NCI-H748 (cell line): ENCODE results near the gene CYP3A4.
"Not testable (repeated sequence)": the region's sequence is repeated elsewhere in the genome, so short reads cannot be mapped to it uniquely, and the experiment has no call there.

Source experiments
- DNase-seq: peaks from one replicate; lab custom pipeline; 2025; ENCODE audit not compliant: unreplicated experiment; lab: John Stamatoyannopoulos, UW

Gene CYP3A4

DNA sequence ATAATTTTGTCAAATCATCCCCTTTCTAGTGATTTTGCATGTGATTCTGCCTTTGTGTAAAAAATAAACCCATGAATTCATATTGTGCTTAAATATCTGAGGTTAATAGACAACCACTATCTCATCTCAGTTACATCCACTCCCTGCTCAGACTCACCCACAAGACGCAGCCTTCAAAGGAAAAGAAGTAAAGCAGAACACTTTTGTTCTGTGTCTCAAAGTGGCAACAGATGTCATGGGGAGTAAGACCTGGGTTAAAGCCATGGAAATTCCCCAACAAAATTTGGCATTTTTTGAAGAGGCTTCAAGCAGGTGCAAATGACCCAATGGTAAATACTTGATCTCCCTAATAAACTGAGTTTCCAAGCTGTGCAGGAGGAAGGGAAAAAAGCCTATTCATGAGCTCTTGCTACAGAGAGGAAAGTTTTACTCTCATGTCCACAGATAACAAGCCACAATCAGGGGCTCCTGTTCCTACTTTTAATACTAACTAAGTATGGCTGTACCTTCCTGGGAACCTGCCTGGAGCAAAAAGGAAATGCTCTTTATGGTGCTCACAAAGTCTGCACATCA lies 53.7 kb downstream of the CYP3A4 start:
- no peak for DNase-seq

DNA sequence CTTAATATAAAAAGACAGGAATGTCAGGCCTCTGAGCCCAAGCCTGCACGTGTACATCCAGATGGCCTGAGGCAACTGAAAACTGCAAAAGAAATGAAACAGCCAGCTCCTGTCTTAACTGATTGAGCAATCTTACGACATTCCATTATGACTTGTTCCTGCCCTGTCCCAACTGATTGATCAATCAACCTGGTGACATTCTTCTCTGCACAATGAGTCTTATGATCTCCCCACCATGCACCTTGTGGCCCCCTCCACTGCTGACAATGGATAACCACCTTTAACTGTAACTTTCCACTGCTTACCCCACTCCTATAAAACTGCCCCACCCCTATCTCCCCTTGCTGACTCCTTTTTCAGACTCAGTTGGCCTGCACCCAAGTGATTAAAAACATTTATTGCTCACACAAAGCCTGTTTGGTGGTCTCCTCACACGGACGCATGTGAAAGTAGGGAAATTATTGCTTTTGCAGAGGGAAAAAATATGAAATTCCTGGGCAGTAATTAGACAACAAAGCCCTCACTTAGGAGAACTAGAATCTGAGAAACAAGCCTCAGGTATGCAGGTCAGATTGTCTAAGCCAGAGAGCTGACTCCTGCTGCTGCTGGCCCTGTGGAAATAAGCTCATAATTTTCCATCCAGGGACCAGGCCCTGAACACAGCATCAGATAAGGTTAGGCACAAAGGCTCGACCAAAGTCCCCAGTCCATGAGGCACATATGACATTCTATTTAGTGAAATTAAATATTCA lies 54.3 kb downstream of the CYP3A4 start:
- DNase-seq = no peak

DNA sequence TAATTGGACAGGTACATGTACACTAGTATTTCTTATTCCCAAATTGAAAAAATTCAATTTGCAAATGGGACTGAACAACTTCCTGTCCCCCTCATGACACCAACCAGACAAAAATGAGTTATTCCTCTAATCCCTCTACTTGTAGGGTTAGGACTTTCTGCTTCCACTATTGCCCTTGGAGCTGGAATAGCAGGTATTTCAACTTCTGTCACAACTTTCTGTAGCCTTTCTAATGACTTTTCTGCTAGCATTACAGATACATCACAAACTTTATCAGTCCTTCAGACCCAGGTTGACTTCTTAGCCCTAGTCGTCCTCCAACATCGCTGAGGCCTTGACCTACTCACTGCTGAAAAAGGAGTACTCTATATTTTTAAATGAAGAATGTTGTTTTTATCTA lies 55.4 kb downstream of the CYP3A4 start:
- no peak for DNase-seq

DNA sequence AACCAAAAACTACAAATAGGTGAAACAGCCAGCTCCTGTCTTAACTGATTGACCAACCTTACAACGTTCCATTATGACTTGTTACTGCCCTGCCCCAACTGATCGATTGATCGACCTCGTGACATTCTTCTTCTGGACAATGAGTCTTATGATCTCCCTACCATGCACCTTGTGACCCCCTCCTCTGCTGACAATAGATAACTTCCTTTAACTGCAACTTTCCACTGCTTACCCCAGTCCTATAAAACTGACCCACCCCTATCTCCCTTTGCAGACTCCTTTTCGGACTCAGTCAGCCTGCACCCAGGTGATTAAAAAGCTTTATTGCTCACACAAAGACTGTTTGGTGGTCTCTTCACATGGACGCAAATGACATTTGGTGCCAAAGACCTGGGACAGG lies 60.8 kb downstream of the CYP3A4 start:
- not testable (repeated sequence) for DNase-seq

DNA sequence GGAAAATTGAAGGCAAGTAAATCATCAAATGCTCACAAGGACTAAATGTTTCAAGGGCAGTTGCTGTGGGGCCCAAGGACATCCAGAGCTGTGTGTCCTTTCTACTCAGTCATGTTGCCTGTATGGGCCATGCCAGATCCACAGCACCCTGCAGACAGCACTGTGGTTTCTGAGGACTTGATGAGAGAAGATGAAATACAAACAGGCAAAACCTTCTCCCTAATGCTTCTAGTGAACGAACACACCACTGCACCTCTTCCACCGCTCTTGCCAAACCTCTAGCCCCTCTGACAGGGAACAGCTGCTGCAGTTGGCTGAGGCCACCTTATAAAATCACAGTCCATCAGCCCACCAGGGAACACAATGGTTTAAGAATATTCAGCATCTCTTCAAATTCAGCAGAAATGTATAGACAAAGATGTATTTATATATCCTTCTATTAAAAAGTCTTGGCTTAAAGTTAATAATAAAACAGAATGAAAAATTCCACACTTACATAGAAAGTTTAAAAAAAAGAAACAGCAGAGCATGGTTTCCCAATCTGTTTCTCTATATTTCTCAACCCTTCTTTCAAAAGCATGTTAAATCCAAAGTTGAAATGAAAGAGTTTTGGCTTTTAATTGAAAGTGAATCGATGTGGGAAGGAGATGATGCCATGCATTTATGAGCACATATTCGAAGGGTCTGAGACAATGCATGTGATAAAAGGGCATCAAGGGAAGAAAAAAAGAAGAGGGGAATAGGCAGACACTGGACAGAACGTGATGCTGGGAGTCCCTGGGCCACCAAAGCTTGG lies 63.0 kb downstream of the CYP3A4 start:
- DNase-seq = no peak

DNA sequence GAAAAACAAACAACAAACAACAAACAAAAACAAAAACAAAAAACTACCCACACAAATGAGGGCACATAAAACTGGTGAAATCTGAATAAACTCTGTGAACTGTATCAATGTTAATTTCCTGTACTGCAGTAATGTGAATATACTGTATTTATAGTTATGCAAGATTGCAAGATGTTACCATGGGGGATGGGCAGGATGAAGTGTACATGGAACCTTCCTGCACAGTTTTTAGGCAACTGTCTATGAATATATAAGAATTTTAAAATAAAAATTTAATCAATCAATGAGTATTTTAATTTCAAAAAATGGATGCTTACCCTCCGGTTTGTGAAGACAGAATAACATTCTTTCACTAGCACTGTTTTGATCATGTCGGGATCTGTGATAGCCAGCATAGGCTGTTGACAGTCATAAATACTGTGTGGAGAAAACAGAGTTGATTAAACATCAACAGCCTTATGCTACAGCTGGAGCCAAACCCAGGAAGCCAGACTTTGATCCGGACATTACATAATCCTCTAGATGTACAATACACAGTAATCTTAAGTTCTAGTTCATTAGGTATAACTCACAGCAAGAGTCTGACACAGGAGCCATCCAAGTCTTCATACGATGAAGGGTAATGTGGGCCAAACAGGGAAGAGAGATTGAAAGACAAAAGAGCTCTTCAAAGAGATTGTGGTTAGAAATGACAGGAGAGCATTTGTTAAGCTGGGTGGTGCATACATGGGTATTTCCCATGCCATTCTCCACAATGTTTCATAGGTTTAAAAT lies 63.8 kb downstream of the CYP3A4 start:
- DNase-seq = no peak

DNA sequence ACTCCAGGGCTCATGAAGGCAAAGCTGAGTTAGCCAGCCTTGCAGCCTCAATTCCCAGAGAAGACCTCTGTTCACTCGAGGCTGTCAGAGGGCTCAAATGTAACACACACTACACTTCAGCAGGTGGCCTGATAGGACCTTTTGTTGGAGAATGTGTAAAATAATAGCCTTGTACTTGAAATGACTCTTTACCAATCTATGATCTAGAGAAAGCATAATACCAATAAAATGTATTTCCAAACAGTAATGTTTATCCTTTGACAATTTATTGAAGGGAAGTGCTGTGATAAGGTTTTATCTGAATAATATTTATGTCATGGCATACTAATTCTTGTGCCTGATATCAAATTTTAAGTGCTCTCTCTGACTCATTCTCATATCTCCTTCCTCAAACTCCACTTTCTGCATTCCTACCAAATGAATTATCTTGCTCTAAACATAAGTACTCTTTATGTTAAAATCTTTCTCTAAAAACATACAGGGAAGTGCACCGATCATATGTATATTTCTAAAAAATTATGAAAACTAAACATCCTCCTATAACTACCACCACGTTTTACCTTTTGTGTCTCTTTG lies 69.9 kb downstream of the CYP3A4 start:
- no peak for DNase-seq

DNA sequence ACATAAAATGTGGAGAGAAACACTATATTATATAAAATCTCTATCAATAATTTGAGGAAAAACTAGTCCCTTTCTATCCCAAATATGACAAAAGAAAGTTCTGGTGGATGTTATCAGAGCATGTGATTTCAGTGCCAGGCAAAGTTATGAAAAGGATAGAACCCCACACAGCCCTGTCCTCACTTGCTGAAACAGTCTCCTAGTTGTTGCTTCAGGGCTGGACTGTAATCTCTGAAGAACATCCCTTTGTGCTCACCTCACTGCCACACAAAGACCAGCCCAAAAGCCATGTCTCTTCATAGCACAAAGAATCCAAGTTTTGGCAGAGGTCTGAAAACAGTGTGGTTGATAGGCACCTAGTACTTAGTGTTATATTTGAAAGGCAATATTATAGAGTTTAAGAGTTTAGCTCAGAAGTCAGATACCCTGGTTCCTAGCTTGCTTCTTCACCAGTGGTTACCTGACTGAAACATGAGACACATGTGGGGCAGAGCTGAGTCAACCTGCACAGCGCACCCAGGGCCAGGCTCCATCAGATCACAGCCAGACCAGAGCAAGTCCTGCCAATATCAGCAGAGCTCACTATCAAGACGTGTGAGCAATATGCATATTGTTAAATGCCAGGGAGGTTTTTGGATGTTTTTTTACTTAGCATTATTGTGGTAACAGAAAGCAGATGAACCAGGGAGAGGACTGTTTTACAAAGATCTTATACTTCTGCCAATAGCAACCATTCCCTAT lies 74.0 kb downstream of the CYP3A4 start:
- no peak for DNase-seq

DNA sequence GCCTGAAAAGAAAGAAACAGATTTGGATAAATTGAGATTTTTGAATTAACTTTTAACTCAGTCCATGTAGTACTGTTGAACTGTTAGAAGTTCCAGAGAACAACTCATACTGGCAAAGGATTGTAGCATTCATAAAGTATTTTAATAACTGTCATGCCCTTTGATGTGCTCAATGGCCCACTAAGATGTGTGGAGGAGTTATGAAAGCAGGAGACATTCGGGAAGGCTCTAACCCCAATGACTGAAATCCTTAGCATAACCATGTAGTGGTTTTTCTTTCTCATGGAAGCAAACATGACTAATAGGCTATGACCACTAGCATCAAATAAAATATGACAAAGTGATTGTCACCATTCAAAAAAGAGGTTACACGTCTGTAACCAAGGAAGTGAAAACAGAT lies 74.7 kb downstream of the CYP3A4 start:
- no peak for DNase-seq

DNA sequence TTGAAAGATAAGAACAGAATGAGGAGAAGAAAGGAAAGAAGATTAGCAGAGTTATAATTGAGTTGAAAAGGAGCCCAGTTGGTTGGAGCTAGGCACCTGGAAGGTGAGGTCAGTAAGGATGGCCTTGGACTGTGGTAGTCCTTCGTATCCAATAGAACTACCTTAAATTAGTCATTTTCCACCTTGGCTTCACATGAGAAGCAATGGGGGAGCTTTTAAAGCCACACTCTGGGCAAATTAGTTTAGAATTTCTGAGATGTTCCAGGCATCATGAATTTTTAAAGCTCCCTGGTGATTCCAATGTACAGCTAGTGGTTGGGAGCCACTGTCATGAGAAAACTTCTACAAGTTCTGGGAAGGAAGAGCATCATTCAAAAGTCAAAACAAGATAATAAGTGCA lies 76.9 kb downstream of the CYP3A4 start:
- DNase-seq = no peak
